HepG2 (cell line): ENCODE data around the gene CCM2L. TPM values are rescaled to one million over a fixed set of nuclear protein-coding genes. Genes with fewer than 3 reads are reported as not detected.

Experiments used
- AGO2 ChIP-seq: fragments of 200-400 bp; formaldehyde crosslinking; optimal IDR thresholded peaks from 2 replicates; pipeline ENCODE3; 2017; ENCODE audit warnings: mild to moderate bottlenecking, low read depth, low read length, moderate library complexity
- CHCHD3 ChIP-seq: sonication (generic); formaldehyde crosslinking; IDR thresholded peaks from 2 replicates; pipeline ENCODE4 v1.8.0; 2022; ENCODE audit warnings: mild to moderate bottlenecking, missing genetic modification reagents, moderate library complexity
- DPF2 ChIP-seq: sonication (generic); formaldehyde crosslinking; IDR thresholded peaks from 2 replicates; pipeline ENCODE4 v1.4.0; 2020; ENCODE audit warnings: mild to moderate bottlenecking, low read depth, missing genetic modification reagents, borderline replicate concordance
- HHEX ChIP-seq: IDR thresholded peaks from 2 replicates; pipeline ENCODE4 v1.6.1; 2016; ENCODE audit warnings: control low read depth
- MATR3 ChIP-seq: sonication (generic); formaldehyde crosslinking; IDR thresholded peaks from 2 replicates; pipeline ENCODE4 v1.4.0; 2020; ENCODE audit warnings: missing genetic modification reagents
- PHF5A ChIP-seq: IDR thresholded peaks from one replicate; pipeline ENCODE4 v1.6.1; 2018; ENCODE audit warnings: low read depth, missing genetic modification reagents; ENCODE audit not compliant: unreplicated experiment
- RFX5 ChIP-seq: IDR thresholded peaks from 2 replicates; pipeline ENCODE4 v1.6.1; 2011; ENCODE audit warnings: low read depth, low read length, improper control_type of control experiment
- ZFP36L1 ChIP-seq: sonication (generic); formaldehyde crosslinking; IDR thresholded peaks from 2 replicates; pipeline ENCODE4 v1.8.0; 2022; ENCODE audit warnings: mild to moderate bottlenecking, missing genetic modification reagents, moderate library complexity
- ZNF142 ChIP-seq: sonication (generic); formaldehyde crosslinking; IDR thresholded peaks from 2 replicates; pipeline ENCODE4 v1.4.0; 2020; ENCODE audit warnings: missing genetic modification reagents
- polyA plus RNA-seq, 8 experiments: library from polyadenylated mRNA; depleted of rRNA in 3 of 8; stranded (reverse) in 7 of 8; unstranded in 1 of 8; fragments of >200 nt; fragmentation: Illumina TruSeq in 4 of 8; extraction: Trizol in 4 of 8; gene quantifications; 2 replicates each; pipeline versions ENCODE4 v1.2.1 to v1.2.3, GENCODE V29; 2011 to 2016; ENCODE audit warnings: low read depth in 4 of 8, missing spikeins in 1 of 8, mixed read lengths in 1 of 8; ENCODE audit not compliant: insufficient read depth in 1 of 8
- total RNA-seq, 5 experiments: library from RNA; depleted of rRNA; stranded (reverse); fragments of >200 nt; fragmentation: Illumina TruSeq; extraction: Trizol; gene quantifications; 2 replicates each; pipeline ENCODE4 v1.2.3, GENCODE V29; 2016; ENCODE audit warnings: low read depth in 1 of 5
- TF ChIP-seq, protein P1 (sequence below): sonication (generic); formaldehyde crosslinking; IDR thresholded peaks from 2 replicates; pipeline ENCODE4 v1.4.0; 2020; ENCODE audit warnings: mild to moderate bottlenecking, missing genetic modification reagents
- TF ChIP-seq, protein P2 (sequence below): fragments of 450-650 bp; IDR thresholded peaks from 2 replicates; pipeline ENCODE4 v1.6.1; 2016
- TF ChIP-seq, protein P3 (sequence below): sonication (generic); formaldehyde crosslinking; IDR thresholded peaks from 2 replicates; pipeline ENCODE4 v1.5.0; 2020; ENCODE audit warnings: missing genetic modification reagents
- TF ChIP-seq, protein P4 (sequence below): sonication (generic); formaldehyde crosslinking; IDR thresholded peaks from 2 replicates; pipeline ENCODE4 v1.4.0; 2020; ENCODE audit warnings: low read depth, mild to moderate bottlenecking, missing genetic modification reagents
- TF ChIP-seq, protein P5 (sequence below): sonication (generic); formaldehyde crosslinking; IDR thresholded peaks from 2 replicates; pipeline ENCODE4 v1.8.0; 2022; ENCODE audit warnings: missing genetic modification reagents, mild to moderate bottlenecking, borderline replicate concordance
- TF ChIP-seq, protein P6 (sequence below): sonication (generic); formaldehyde crosslinking; IDR thresholded peaks from 2 replicates; pipeline ENCODE4 v1.5.0; 2020; ENCODE audit warnings: mild to moderate bottlenecking, missing genetic modification reagents, moderate library complexity

Gene CCM2L
- total and polyA plus RNA-seq, 2 of the 13 experiments (the other 11 are each of a cell fraction or from before 2014, with no cell fraction given): 0.15 TPM; not detected in 1

DNA sequence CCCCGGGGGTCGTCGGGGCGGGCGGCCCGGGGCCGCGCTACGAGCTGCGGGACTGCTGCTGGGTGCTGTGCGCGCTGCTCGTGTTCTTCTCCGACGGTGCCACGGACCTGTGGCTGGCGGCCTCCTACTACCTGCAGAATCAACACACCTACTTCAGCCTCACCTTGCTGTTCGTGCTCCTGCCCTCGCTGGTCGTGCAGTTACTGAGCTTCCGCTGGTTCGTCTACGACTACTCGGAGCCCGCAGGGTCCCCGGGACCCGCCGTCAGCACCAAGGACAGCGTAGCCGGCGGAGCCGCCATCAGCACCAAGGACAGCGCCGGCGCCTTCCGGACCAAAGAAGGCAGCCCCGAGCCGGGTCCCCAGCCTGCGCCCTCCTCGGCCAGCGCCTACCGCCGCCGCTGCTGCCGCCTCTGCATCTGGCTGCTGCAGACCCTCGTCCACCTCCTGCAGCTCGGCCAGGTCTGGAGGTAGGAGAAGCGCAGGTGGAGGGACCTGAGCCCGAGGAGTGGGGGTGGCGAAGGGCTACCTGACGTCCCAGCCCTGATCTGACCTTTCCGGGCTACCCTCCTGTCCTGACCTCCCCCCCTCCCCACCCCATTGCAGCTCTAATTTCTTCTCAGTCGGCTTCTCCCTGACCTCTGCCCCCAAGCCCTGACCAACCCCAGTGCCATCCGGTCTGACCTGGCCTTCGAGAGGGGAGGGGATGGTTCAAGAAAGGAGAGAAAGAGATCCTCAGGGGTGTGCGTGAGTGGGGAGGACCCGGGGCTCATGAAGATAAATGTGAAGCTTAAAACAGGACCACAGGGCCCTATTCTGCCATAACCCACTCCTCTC is 41.7 kb upstream of the CCM2L start (continued):
- TF ChIP-seq, protein P1, sequence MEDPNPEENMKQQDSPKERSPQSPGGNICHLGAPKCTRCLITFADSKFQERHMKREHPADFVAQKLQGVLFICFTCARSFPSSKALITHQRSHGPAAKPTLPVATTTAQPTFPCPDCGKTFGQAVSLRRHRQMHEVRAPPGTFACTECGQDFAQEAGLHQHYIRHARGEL (CRISPR knock-in tag): peak; percentile 100
- TF ChIP-seq, protein P2, sequence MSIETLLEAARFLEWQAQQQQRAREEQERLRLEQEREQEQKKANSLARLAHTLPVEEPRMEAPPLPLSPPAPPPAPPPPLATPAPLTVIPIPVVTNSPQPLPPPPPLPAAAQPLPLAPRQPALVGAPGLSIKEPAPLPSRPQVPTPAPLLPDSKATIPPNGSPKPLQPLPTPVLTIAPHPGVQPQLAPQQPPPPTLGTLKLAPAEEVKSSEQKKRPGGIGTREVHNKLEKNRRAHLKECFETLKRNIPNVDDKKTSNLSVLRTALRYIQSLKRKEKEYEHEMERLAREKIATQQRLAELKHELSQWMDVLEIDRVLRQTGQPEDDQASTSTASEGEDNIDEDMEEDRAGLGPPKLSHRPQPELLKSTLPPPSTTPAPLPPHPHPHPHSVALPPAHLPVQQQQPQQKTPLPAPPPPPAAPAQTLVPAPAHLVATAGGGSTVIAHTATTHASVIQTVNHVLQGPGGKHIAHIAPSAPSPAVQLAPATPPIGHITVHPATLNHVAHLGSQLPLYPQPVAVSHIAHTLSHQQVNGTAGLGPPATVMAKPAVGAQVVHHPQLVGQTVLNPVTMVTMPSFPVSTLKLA: no peak
- TF ChIP-seq ZNF142 (CRISPR knock-in tag): peak; percentile 100
- peak; percentile 100 for TF ChIP-seq PHF5A (CRISPR knock-in tag)
- TF ChIP-seq ZFP36L1 (CRISPR knock-in tag): peak; percentile 100
- TF ChIP-seq, protein P3, sequence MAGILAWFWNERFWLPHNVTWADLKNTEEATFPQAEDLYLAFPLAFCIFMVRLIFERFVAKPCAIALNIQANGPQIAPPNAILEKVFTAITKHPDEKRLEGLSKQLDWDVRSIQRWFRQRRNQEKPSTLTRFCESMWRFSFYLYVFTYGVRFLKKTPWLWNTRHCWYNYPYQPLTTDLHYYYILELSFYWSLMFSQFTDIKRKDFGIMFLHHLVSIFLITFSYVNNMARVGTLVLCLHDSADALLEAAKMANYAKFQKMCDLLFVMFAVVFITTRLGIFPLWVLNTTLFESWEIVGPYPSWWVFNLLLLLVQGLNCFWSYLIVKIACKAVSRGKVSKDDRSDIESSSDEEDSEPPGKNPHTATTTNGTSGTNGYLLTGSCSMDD: peak; percentile 100
- TF ChIP-seq, protein P4, sequence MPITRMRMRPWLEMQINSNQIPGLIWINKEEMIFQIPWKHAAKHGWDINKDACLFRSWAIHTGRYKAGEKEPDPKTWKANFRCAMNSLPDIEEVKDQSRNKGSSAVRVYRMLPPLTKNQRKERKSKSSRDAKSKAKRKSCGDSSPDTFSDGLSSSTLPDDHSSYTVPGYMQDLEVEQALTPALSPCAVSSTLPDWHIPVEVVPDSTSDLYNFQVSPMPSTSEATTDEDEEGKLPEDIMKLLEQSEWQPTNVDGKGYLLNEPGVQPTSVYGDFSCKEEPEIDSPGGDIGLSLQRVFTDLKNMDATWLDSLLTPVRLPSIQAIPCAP: peak; percentile 100
- TF ChIP-seq MATR3 (CRISPR knock-in tag): peak; percentile 99; the same call in 1 of the 2 replicates
- TF ChIP-seq, protein P5, sequence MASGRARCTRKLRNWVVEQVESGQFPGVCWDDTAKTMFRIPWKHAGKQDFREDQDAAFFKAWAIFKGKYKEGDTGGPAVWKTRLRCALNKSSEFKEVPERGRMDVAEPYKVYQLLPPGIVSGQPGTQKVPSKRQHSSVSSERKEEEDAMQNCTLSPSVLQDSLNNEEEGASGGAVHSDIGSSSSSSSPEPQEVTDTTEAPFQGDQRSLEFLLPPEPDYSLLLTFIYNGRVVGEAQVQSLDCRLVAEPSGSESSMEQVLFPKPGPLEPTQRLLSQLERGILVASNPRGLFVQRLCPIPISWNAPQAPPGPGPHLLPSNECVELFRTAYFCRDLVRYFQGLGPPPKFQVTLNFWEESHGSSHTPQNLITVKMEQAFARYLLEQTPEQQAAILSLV (CRISPR knock-in tag): peak; percentile 100
- no peak for TF ChIP-seq AGO2
- TF ChIP-seq HHEX (CRISPR knock-in tag): peak; percentile 97
- TF ChIP-seq CHCHD3 (CRISPR knock-in tag): peak; percentile 100
- TF ChIP-seq DPF2 (CRISPR knock-in tag): peak; percentile 81; the same call in 1 of the 2 replicates
- peak; percentile 72 for TF ChIP-seq RFX5
- TF ChIP-seq, protein P6, sequence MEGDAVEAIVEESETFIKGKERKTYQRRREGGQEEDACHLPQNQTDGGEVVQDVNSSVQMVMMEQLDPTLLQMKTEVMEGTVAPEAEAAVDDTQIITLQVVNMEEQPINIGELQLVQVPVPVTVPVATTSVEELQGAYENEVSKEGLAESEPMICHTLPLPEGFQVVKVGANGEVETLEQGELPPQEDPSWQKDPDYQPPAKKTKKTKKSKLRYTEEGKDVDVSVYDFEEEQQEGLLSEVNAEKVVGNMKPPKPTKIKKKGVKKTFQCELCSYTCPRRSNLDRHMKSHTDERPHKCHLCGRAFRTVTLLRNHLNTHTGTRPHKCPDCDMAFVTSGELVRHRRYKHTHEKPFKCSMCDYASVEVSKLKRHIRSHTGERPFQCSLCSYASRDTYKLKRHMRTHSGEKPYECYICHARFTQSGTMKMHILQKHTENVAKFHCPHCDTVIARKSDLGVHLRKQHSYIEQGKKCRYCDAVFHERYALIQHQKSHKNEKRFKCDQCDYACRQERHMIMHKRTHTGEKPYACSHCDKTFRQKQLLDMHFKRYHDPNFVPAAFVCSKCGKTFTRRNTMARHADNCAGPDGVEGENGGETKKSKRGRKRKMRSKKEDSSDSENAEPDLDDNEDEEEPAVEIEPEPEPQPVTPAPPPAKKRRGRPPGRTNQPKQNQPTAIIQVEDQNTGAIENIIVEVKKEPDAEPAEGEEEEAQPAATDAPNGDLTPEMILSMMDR (CRISPR knock-in tag): peak; percentile 52
